IPS-NIHi7 (cell line): ENCODE results near the gene KRT7.
A peak's percentile ranks its signal among the peaks of the same experiment; 100 is the strongest.
"Not testable (repeated sequence)": the region's sequence is repeated elsewhere in the genome, so short reads cannot be mapped to it uniquely, and the experiment has no call there.

ENCODE experiments used
- DNase-seq: peaks from one replicate; pipeline ENCODE4 v3.0.0; 2012; ENCODE audit warnings: mixed read lengths; ENCODE audit errors: extremely low spot score

KRT7 gene

DNA sequence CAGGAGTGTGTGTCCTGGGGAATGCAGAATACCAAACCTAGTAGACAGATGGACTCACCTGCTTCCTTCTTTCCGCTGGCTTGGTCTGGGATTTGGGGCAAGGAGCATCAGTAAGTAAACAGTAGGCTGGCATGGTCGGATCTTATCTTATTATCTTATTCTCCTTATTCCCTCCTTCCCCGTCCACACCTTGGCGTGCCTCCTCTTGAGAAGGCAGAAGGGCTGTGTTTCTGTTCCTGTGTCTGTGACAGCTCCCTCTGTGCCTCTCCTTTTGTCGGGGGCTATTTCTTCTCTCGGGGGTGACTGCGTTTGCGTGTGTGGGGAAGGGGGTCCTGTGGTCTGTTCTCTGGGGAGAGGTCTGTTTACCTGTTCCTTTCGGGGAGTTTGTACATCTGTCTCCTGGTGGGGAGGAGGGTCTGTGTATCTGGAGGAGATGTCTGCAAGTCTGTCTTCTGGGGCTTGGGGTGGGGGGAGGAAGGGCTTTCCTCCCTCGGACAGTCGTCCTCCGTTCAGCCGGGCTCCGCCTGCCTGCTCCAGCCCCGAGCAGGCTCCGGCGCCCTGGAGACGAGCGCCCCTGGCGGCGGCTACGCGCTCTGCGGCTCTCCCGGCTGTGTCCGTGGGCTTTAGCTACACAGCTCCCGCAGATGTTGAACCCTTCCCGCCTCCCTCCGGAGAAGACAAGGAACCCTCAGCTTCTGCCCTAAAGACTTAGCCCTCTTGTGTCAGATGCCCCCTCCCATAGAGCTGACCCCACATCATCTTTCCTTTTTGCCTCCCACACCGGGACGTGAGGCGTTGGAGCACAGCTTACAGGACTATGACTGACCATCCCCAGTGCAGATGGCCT lies 45.8 kb downstream of the KRT7 start:
- peak; percentile 93 for DNase-seq

DNA sequence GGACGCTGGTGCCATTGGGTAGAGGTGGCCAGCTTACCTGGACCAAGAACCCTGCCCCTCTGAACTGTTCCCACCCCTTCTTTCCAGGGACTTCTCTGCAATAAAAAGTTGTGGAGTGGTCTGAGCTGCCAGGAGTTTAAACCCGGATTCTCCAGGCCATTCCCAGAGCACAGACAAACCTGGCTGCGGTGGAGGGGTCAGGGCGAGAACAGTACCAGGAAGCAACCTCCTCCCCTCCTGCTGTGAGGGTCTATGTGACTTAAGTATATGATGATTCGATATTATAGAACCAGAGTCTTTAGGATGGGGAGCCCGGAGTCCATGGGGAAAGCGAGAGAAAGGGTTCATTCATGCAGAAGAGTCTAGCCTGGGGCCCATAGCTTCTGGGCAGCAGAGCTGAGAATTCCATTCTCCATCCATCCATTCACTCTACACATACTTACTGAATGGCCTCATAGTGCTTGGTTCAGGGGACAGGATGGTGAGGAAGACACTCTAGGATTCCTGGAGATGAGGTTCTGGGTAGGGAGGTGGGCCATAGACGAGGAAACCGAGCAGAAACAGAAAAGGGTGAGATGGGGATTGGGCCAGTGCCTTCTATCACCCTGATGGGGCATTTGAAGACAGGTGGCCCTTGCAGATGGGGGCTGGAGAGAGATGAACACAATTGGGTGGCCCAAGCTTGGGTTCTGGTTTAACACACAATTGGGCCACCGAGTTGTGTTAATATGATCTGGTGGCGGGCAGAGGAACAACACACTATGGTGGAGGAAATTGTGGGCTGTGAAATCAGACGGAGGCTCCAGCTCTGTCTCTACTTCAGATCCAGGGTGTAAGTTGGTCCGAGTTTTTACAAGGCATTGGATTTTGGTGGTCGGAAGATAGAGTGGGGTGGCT lies 46.6 kb downstream of the KRT7 start:
- no peak for DNase-seq

DNA sequence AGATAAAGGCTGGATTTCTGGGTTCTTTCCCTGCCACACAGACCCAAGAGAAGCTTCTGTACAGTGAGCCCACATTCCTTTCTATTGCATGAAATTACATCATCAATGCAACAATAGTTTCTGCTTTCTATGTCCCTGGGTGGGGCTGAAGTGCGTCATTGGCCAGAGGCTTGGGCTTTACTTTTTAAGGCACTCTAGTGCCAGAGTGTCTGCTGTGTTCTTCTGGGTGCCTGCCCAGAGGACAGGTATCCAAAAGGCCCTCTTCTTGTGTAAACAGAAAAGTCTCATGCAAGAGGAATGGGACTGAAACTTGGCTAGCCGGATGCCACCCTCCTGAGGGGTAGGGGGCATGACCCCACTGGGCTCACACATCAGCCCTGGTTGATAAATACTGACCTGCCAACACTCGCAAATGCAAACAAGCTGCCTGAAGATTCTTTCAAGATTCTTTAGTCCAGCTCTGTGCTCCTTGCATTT lies 47.3 kb downstream of the KRT7 start:
- DNase-seq = no peak

DNA sequence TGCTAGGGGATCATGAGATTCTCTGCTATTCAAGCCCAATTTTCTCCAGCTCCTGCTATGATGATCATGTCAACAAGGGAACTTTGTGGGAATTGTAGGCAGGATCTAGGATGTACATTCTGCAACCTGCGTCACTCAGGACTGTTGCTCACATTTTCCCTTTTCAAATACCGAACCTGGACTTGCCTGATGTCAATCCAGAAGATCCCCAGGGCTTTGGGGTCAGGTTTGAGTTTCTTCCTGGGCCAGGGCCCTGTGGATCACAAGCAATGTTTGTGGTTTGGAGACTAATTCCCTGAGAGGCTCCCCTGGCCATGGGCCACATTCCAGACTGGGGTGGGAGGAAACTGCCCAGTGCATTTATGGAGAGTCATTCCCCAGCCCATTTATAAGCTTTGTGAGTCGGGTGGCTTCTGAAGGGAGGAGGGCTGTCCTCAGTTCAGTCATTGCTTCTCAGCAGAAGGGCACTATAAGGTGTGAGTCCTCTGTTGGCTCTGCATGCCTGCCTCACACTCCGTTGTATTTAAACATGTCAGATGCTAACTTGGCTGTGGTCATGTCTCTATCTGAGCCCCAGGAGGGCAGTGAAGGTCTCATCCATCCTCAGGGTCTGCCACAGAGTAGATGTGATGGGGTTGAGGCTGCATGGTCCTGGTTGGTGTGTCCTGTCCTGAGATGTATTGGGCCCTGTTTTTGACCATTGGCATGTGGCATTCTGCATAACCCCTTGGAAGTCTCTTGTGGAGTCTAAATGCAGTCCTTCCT lies 47.9 kb downstream of the KRT7 start:
- DNase-seq = no peak

DNA sequence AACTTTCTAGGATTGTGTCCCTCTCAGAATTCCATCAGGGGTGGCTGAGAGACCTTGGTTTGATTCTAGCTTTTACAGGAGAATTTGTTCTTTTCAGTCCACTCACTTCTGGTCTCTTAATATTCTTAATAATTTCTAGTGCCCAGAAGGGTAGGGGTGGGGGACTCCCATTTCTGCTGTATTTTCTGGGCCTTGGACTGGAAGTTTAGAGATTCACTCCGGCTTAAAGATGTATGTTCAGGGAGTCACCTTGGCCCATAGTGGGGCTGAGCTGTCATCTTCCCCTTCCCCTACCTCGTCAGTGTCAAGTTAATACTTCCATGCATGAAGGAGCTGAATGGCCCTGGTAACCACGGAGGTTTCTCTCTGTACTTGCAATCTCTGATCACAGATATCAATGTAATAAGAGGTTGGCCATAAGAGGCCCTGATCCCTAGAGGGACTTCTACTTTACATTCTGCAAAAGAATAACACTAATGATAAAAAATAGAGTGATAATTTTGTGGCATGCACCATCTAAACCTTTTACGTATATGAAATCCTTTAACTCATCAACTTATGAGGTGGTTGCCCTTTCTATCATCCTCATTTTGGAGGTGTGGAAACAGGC lies 51.6 kb downstream of the KRT7 start:
- DNase-seq = no peak

DNA sequence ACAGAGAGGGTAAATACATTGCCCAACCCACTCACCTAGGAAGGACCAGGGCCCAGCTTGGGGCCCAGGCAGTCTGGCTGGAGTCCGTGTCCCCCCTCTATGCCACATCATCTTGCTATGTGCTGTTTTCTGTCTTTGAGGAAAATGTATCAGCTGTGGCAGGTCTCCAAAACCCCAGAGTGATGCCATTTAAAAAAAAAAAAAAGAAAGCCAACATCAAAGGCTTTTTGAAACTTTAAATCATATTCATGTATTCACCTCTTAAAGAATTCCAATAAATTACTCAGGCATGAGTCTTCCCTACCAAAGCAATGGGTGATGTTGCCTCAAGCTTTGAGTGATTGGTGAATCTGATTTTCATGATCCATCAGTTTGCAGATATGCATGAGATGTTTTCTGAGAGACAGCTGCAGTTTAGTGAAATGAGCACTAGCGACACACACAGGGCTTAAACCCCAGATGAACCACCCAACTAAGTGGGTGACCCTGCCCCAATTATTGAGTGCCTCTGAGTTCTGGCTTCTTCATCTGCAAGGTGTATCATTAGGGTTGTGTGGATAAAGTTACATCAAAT lies 52.2 kb downstream of the KRT7 start:
- no peak for DNase-seq

DNA sequence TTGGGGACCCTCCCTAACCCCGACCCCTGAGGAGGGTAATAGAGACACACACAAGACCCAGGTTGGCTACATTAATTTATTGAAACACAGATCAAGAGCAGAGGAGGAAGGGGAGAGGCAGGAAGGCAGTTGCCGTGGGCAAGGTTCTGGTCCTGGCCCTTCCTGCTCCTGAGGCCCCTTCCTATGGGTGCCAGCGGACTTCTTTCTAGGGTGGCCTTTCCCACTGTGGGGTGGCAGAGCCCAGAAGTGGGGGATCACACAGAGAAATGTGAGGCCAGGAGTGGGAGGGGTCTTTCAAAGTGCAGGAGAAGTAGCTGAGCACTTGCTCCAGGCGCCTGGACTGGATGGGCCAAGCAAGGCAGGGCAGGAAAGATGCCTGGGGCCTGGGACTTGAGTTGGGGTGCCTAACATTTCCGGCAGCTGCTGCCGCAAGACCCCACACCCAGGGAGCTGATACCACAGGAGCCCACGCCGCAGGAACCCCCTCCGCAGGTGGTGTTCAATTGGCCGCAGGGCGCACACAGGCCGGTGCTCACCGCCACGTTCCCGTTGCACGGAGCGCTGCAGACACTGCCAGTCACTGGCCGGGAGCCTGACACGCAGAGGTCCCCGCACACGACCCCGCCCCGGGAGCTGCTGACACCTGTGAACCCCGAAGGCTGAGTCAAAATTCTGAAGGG lies 52.9 kb downstream of the KRT7 start:
- no peak for DNase-seq

DNA sequence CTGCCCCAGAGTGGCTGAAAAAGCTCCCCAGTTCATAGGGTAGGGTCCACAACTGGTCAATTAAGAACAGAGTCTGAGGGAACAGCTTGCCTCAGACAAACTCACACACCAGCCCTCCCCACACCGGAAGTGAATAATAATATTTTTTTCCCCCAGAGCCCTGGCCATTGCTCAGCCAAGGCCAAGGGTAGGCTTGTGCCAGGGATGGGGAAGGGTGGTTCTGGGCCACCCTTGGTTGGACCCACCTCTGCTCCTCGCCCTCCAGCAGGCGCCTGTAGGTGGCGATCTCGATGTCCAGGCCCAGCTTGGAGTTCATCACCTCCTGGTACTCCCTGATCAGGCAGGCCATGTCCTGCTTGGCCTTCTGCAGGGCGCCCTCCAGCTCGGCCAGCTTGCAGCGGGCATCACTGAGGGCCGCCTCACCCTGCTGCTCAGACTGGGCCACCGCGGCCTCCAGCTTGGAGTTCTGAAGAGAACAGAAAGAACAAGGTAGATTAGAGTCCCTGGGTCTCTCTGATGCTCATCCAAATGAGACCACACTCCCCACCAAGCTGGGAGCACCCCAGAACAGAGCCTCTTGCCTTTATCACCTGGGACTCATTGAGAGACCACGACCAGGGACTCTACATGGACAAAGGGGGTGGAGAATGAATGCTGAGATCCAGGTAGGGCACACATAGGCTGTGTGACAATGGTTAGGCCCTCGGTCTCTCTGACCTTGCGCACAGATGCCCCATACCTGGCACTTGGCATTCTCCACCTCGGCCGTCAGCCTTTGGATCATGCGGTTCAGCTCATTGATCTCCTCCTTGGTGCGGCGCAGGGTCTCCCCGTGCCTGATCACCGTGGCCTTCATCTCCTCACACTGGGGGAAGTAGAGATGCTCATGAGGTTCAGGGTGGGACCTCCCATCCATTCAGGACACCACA lies 54.1 kb downstream of the KRT7 start:
- DNase-seq = not testable (repeated sequence)

DNA sequence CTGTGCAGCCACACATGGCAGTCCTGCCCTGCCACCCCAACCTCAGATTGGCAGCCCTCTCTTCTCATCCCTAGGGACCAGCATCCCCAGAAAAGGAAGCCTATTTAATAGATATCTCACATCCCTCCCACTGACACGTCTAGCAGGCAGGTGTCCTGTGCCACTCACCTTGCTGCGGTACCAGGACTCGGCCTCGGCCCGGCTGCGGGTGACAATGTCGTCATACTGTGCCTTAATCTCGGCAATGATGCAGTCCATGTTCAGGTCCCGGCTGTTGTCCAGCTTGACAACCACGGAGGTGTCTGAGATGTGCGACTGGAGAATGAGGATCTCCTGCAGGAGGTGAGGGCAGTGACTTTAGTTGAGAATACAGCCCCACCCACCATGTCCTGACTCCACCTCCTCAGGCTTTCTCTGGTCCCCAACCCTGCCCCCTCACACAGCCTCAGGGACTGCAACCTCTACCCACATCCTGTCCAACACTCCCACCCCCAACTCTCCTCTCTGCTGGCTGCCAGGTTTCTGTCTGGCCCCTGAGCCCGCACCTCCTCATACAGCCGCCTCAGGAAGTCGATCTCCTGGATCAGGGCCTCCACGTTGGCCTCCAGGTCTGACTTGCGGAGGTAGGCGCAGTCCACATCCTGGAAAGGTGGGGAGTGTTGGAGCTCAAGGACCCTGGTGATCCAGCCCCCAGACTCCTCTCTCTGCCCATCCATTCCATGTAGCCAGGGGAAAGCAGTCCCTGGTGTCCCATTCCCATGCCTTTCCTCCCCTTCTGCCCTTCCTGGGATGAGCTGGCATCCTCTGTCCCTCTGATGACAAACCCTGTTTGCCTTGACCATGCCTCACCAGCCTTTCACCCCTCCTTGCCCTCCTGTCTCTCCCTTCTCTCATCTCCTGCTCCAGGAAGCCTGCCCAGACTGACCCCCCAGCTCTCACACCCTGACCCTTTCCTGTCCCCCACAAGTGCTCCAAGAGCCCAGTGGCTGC lies 55.1 kb downstream of the KRT7 start:
- DNase-seq = not testable (repeated sequence)

DNA sequence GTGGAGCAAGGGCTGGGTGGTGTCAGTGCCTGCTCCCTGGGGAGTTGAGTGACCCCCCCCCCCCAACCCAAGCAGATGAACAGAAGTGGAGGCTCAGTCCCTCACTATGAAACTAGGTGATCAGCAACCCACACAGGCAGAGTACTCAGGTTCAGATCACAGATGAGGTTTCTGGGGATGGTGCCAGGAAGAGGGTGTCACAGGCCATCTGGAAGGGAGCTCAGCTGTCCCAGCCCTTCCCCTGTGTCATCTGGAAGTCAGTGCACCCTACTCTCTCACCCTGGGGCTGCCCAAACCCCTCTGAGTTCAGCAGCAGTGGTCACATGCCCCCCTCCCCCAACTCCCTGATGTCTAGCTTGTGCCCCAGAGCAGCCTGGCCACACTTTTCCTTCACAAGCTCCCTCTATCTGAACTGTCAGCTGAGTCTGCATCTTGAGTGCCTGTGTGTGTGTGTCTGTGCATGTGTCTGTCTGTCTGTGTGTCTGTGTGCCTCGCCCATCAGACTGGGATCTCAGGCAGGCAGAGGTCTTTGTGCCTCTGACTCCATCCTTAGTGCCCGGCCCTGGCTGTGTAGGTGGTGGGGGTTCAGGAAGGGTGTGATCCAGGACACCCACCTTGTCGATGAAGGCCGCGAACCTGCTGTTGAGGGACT lies 57.6 kb downstream of the KRT7 start:
- DNase-seq = not testable (repeated sequence)

DNA sequence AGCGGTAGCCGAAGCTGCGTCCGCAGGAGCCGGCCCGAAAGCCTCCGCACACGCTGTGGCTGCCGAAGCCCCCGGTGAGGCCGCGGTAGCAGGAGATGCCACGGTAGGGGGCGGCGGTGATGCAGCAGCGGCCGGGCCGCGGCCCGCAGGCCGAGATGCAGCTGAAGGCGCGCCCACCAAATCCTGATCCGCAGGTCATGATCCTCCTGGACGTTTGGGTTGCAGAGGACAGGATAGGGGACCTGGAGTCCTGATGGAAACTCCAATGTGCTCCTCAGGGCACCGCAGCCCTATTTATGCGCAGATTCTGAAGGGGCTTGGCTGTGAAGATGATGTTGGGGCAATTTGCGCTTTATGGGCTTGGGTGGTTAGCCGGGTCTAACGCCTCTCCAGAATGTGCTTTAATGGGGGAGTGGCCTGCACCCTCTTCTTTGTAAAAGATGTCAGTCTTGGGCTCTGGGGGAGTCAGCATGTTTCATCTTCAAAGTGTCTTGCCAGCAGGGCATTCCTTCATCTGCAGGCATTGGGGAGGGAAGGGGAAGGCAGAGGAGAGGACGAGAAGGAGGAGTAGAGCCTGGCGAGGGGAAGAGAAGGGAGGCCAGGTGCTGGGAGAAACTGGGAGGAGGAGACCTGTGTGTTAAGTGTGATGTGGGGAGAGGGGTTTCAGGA lies 58.4 kb downstream of the KRT7 start, which contains the start of gene KRT81:
KRT81 (minus strand) TSS at position 268 of the 669 bp plus-strand sequence; CDS start at position 199, 69 bp downstream.
- DNase-seq = no peak

DNA sequence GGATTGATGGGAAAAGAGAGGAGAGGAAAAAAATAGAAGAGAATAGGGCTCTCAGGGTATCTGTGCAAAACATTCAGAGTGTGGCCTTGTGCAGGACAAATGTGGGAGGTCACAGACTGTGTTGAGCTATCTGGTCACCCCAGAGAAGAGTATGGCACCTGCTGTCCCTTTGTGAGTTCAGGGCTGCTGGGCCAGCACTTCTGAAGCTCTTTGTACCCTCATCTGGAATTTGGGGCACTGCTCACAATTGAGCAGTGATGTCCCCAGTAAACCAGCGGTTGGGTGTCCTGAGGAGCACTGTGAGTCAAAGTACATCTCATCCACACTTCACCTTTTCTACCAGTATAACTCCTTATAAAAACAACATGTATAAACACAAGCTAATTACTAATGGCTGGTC lies 60.9 kb downstream of the KRT7 start:
- no peak for DNase-seq

DNA sequence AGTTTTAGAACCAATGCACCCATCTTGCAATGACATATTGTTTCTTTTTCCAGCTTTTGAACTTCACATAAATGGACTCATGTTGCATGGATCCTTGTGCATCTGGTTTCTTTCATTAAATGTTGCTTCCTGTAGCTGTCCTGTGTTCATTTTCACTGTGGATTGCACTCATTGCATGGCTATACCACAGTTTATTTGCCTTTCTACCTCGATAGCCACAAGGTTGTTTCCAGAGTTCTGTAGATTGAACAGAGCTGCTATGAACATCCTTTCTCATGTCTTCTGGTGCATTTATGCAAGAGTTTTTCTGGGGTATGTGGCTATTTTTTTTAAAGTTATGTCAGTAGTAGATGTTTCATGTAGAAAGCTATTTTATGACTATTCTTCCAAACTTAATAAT lies 61.8 kb downstream of the KRT7 start:
- DNase-seq = no peak

DNA sequence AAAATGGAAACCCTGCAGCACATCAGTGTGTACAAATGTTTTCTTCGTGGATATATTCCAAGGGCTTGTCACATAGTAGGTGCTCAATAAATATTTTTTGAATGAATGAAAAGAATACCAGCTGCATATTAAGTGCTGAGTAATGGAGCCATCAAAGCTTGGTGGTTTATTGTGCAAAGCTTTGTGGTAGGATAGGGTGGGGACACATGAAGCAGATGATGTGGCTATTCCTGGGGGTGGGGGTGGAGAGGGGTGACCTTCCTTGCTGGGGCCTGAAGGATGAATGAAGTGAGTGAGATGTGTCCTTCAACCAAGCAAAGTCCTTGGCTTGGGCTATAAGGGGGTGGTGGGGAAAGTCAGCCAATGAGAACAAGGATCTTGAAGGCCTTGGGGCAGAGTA lies 62.6 kb downstream of the KRT7 start:
- DNase-seq = no peak

DNA sequence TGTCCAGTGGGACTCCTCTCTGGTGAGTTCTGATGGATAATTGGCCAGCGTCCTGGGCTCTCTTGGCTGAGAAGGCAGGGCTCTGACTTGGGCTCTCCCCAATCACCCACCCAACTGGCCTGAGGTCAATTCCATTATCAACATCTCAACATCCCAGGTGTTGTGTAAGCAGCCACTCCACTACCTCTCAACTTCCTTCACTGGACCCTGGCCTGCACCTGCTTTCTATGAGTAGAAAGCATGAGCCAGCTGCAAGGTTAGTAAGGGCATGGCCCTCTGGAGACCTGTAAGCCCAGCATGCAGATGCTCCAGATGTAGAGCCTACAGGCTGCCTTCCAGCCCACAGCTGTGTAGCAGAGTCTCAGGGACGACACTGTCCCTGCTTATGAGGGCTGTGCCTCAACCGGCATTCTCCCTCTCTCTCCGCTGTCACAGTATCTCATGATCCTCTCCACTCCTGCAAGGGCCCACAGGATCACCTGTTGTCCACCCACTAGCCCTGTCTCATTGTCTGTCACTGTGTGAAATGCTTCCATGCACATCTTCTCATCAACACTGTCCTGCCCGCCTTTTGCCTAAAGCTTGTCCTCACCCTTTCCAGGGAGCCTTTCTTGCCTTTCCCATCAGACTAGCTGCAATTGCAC lies 63.7 kb downstream of the KRT7 start:
- DNase-seq = no peak
